ENCODE results near the gene PHGDH.

The PHGDH gene

DNA sequence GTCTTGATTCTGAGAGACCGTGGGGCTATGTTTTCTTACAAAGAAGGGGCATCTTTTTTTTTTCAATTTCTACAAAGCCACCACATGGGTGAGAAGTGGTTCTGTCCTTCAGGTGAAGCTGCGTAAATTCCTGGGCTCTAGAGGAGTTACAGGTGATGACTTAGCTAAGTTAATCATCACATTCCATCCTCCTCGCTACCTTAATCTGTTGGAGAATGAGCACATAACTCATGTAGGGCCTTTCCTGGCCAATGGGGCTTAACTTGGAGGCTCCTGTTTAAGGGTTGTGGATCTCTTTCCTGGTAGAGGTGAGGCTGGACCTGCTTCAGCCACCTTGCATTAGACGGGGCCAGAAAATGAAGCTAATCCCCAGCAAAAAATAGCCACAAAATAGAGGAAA lies 79.6 kb downstream of the PHGDH start:
- no peak for DNase-seq (ENCODE audit: low read depth)
